Fibroblast of the aortic adventitia (primary cell): Measurements from ENCODE around the gene WBP4. TPM values are rescaled to one million over a fixed set of nuclear protein-coding genes. Genes with fewer than 3 reads are reported as not detected.
"Not testable (repeated sequence)": the region's sequence is repeated elsewhere in the genome, so short reads cannot be mapped to it uniquely, and the experiment has no call there.

Source experiments
- DNase-seq: peaks from one replicate; pipeline ENCODE4 v3.0.0-alpha.2; 2010; ENCODE audit warnings: low read depth
- H3K4me3 ChIP-seq: 2 replicates; pipeline ENCODE4 v1.5.1; 2011; ENCODE audit warnings: low read depth, mild to moderate bottlenecking, control low read depth, low read length, moderate library complexity
- CTCF ChIP-seq: IDR thresholded peaks from 2 replicates; pipeline ENCODE4 v1.5.1; 2011; ENCODE audit warnings: mild to moderate bottlenecking, low read length, control low read depth, inconsistent platforms; ENCODE audit not compliant: insufficient read depth
- total RNA-seq: library from RNA; depleted of rRNA; stranded (reverse); fragments of >200 nt; gene quantifications from 2 replicates; pipeline ENCODE4 v1.2.3, GENCODE V29; 2012; ENCODE audit warnings: low replicate concordance

WBP4 gene
- total RNA-seq, 1 donor = 10.5 TPM

- TF ChIP-seq CTCF = no peak
- no peak for DNase-seq
- H3K4me3 ChIP-seq = no peak overlapping the region
Observed at GRCh38 chr13:41077475-41077874, 16.2 kb downstream of the WBP4 start.

- no peak for TF ChIP-seq CTCF
- no peak overlapping the region for H3K4me3 ChIP-seq
- DNase-seq = no peak
Observed at GRCh38 chr13:41079725-41080124, 18.4 kb downstream of the WBP4 start.

GRCh38 chr13:41085961-41086585 lies 24.8 kb downstream of the WBP4 start:
- TF ChIP-seq CTCF = no peak
- no peak overlapping the region for H3K4me3 ChIP-seq
- DNase-seq = no peak

GRCh38 chr13:41095681-41096080 lies 34.4 kb downstream of the WBP4 start:
- H3K4me3 ChIP-seq, DNase-seq: not testable (repeated sequence)

GRCh38 chr13:41098761-41099160 lies 37.5 kb downstream of the WBP4 start:
- no peak for DNase-seq

GRCh38 chr13:41099986-41100385 lies 38.7 kb downstream of the WBP4 start:
- no peak overlapping the region for H3K4me3 ChIP-seq
- TF ChIP-seq CTCF = no peak
- no peak for DNase-seq

More at GRCh38 chr13:41098761-41099160, 37.5 kb downstream of the WBP4 start:
- TF ChIP-seq CTCF = no peak
- H3K4me3 ChIP-seq = no peak overlapping the region

GRCh38 chr13:41107104-41107571 lies 45.8 kb downstream of the WBP4 start:
- DNase-seq = no peak
- no peak for TF ChIP-seq CTCF
- H3K4me3 ChIP-seq = no peak overlapping the region
